Stimulated activated CD8-positive, alpha-beta memory T cell treated with anti-CD3 and anti-CD28 coated beads, Interleukin-12 subunit alpha, Interleukin-12 subunit beta, amount 100 ng/mL, for 24 hours (primary cell): Measurements from ENCODE around the gene ELAVL2.

Source experiments
- DNase-seq: peaks from one replicate; pipeline ENCODE4 v3.0.0-alpha.2; 2020; ENCODE audit errors: extremely low read depth

Gene ELAVL2

DNA sequence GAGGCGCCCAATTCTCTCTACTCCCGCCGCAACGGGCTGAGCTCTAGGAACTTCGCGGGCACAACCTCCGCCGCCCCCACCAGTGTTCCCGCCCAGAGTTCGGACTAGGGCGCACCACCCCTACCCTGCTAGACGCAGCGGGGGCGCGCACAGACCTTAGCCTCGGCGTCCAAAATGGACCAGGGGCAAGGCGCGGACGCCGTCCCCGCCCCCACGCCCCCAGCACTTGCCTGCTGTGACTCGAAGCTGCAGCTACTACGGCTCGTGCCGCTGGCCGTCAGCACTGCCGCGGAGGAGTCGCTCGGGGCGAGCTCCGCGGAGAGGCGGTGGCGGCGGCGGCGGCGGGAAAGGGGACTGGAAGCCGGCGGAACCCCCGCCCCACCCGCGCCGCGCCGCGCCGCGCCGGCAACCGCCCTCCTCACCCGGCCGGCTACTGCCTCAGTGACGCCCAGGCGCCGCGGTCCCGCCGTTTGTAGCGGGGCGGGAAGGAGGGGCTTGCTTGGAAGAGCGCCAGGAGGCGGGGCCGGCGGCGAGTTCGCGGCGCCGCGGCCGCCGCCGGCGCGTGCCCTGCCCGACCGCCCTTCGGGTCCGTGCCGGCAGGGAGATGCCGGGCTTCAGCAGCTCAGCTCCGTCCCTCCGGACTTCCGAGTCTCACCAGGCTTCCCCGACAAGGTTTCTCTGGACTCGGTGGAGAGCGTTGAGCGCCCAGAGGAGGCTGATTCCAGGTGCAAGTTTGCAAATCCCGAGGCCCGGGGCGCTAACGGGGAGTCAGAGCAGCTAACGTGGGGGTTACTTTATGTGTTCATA is 4.5 kb downstream of the ELAVL2 start:
- no peak for DNase-seq

GRCh38 chr9:23820451-23821374 is 5.3 kb downstream of the ELAVL2 start:
- DNase-seq = no peak

DNA sequence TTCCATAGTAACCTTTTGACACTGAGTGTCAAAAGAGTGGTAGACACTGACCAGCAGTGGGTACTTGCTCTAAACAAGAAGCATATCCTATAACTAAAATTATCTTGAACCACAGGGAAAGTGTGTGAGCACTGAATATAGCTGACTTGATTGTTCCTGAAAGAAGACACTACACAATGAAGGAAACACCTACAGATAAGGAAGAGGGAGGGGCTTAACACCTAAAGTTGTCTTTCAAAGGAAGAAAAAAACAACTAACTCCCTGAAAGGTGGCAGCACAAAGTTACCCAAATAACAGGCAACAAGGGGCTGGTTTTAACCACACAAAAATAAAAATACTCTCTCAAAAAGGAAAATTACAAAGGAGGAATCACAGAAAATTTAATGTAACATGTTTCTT is 6.6 kb downstream of the ELAVL2 start:
- DNase-seq = no peak

- DNase-seq = no peak
Measured at GRCh38 chr9:23814243-23814642, 11.8 kb downstream of the ELAVL2 start.

GRCh38 chr9:23812673-23813072 is 13.4 kb downstream of the ELAVL2 start:
- no peak for DNase-seq

GRCh38 chr9:23811633-23812032 is 14.4 kb downstream of the ELAVL2 start:
- DNase-seq = no peak

DNA sequence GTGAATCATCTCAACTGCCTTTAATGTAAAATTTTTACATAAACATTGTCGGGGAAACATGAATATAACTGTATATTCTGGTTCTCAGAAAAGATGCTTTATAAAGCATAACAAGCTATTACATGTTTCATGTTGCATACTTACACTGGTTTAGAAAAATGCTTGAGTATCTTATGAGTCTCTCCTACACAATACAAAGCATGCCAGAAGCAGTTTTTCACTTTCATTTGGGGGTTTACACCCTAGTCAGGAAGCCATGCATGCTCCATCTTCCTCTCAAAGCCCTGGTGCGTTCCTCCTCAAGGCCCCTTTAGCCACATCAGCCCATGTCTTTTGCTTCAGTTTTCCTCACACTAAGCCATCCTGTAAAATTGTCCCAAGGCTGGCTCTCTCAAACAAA is 22.8 kb downstream of the ELAVL2 start:
- DNase-seq = no peak

GRCh38 chr9:23801523-23801922 is 24.5 kb downstream of the ELAVL2 start:
- DNase-seq = no peak

- no peak for DNase-seq
Measured at GRCh38 chr9:23799521-23799920, 26.5 kb downstream of the ELAVL2 start.

GRCh38 chr9:23798325-23798724 is 27.7 kb downstream of the ELAVL2 start:
- DNase-seq = no peak

- no peak for DNase-seq
Measured at GRCh38 chr9:23796209-23796608, 29.8 kb downstream of the ELAVL2 start.

DNA sequence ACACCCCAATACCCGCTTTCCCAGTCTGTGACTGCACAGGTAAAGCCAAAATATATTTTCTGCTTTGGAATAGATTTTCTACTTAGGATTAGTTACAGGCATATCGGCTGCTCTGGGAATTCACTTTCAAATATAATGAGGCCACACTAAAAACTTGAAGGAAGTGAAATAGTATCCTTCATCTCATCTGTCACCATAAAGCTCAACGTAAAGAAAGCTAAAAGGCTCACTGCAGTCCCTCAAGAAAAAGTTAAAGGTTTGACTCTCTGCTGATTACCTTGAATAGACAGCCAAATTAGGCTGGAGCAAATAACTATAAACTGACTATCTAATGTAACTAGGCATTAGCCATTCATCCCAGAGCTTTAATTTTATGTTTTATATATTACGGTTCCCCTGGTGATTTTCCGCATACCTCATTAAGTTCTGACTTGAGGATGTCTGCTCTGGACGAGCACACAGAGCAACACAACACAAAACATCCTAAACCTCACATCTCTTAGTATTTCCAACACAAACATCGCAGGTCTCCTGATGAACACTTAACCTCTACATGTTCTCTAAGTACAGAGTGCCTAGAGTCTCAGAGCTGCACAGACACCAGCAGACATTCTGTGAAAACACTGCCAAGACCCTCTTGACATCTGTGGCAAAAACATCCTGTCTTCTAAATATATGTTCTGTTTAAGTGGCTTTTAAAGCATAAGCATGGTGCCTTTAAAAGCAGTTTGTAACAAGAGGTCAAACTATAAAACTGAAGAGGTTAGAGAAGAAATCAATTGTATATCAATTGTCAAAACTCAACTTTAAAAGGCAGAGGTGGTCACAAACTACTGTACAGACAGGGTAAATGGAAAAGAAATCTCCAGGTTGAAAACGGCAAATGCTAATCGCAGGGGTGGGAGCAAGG is 35.4 kb downstream of the ELAVL2 start:
- no peak for DNase-seq

DNA sequence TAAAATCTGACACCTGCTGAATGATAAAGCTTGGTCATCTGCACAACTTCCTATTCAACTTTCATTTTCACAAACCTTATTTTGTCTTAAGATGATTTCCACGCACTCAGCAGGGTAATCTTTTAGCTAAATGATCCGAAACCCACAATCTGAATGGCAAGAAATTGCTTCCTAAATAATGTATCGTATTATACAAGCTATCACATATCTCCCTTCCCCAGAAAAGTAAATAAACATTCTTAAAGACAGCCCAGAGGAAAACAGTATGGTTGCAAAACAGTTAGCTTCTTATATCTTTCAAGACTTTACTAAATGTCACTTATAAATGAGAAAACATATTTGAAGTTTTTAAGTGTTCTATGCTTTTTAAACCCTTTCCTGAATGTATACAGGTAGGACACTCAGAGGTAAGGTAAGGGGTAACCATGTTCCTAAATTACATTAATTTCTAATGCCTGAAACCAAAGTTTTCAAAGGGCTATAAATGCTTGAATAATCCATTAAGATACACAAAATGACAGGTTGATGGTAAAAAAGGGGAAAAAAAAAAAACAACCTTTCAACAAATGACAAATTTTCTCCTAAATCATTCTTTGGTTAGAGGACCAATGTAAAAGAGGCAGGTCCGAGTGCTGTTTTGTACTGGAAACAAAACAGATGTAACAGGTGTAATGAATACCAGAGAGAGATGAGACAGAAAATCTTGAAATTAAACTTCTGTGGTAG is 36.3 kb downstream of the ELAVL2 start:
- DNase-seq = no peak

DNA sequence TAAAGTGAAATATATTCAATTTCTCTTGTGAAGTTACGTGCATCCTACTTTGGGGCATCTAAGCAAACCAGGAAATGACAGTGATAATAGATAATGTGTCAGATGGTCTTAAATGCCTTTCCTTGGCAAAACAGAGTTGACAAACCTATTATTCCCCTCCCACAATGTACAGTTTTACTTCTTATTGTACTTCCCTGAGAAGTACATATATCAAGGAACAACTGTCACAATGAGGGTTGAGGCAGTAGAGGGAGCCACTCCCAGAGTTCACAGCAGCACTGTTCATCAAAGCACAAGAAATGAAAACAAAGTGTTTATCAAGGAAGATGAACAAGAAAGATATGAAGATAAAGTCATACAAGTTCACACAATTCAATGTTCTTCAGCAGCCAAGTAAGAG is 41.1 kb downstream of the ELAVL2 start:
- no peak for DNase-seq

GRCh38 chr9:23783509-23783908 is 42.5 kb downstream of the ELAVL2 start:
- DNase-seq = no peak

DNA sequence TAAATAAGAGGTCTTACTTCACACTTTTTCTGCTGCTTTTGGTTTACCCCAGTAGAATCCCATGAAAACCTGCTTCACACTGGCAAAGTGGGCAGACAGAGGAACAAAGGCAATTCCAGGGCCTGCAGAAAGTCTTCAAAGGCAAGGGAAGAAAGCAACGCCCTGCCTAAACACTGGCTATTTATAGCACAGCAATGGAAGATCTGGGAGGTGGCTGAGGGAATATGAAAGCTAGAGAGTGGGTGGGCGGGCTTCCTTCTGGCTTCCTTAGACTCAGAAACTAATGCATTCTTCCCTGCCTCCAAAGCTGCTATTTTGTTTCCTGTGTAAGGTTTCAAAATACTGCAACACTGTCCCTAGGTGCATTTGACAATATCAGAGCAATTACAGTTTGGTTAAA is 46.8 kb downstream of the ELAVL2 start:
- no peak for DNase-seq

DNA sequence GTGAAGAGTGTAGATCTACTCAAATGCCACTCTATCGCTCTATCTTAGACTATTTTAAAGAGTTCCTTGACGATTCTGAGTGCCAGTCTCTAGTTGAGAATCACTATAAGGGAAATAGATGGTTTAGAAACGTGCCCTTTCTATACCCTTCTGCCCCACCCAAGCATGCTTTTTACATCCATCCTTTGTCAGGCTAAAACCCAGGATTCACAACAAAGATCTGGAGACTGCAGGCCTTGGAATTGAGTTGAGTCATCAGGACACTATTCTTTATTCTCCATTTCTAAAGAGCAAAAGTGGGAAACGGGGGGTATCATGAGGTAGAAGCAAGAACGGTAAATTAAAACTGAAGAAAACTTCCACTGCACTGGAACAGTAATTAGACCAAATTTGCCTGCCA is 48.7 kb downstream of the ELAVL2 start:
- DNase-seq = no peak

DNA sequence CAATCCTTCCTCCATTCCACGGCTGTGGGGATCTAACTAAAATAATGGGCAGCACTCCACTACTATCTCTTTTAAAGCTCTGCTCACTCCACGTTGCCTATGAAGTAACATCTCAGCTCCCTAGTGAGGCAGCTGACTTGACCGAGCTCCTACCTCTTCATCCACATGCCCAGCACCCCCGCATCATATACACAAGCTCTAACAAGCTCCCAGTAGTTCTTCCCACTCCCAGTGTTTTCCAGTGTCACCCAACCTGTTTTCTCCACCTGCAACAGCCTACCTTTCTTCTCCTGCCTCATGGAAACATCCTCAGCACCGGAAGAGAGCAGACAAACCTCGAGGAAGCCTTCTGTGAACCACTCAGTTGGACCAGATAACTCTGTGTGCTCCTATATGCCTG is 50.5 kb downstream of the ELAVL2 start:
- no peak for DNase-seq

DNA sequence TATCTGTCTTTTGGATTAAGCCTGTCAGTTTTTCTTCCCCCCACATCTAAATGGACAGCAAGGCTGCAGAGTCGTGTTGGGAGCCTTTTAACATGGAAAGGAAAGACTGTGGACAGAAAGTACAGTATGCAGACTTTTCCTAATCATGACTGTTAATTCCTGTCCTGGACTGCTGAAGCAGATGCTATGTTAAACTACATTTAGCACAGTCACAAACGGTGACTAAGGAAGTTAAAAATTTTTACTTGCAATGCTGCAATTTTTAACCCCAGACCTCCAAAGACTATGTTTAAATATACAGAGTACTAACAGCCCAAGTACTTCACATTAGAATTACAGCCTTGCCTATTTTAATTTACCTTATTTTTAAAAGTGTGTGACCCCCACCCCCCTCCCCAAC is 51.8 kb downstream of the ELAVL2 start:
- DNase-seq = no peak

DNA sequence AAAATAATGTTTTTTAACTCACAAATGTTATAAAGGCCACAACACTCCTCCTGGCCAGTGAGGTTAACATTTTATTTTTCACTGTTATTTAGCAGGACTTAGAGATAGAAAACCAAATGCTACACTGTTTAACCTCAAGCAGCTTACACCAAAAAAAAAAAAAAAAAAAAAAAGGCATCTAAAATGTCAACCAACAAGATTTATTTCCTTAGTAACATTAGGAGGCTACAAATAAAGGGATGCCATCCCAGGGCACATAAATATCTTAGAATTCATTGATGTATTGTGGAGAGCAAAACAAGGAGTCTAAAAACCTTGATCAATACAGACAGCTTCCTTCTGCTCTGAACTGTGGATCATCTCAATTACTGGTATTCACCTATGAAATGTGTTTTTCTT is 53.7 kb downstream of the ELAVL2 start:
- DNase-seq = no peak

GRCh38 chr9:23771746-23772384 is 54.2 kb downstream of the ELAVL2 start:
- DNase-seq = no peak
